Liver (tissue), 9 donors: ENCODE data around the gene TCF12. TPM values are rescaled to one million over a fixed set of nuclear protein-coding genes. Genes with fewer than 3 reads are reported as not detected.

Experiments used
- DNase-seq: peaks from one replicate; pipeline ENCODE4 v3.0.0-alpha.2; 2017; ENCODE audit warnings: low spot score
- H3K27ac ChIP-seq, 2 donors: one replicate each; pipeline ENCODE4 v1.7.0; 2013; ENCODE audit warnings: inconsistent platforms in 2 of 2, low read length in 2 of 2, control low read depth in 1 of 2, low read depth in 1 of 2, mild to moderate bottlenecking in 1 of 2
- H3K27me3 ChIP-seq, 4 donors: one replicate each; pipeline versions ENCODE4 v1.6.1 to v1.7.0; 2013; ENCODE audit warnings: low read length in 3 of 4, inconsistent platforms in 1 of 4, mild to moderate bottlenecking in 1 of 4, moderate library complexity in 1 of 4; ENCODE audit not compliant: control insufficient read depth in 4 of 4, insufficient read depth in 4 of 4
- H3K36me3 ChIP-seq, 4 donors: one replicate each; pipeline versions ENCODE4 v1.6.1 to v1.7.0; 2013; ENCODE audit warnings: low read length in 3 of 4, mild to moderate bottlenecking in 3 of 4, low read depth in 1 of 4, moderate library complexity in 1 of 4; ENCODE audit not compliant: control insufficient read depth in 4 of 4, insufficient read depth in 3 of 4
- H3K4me1 ChIP-seq, 4 donors: one replicate each; pipeline versions ENCODE4 v1.6.1 to v1.7.0; 2013; ENCODE audit warnings: low read length in 3 of 4, mild to moderate bottlenecking in 3 of 4, moderate library complexity in 1 of 4; ENCODE audit not compliant: control insufficient read depth in 4 of 4, insufficient read depth in 4 of 4
- H3K4me3 ChIP-seq, 3 donors: one replicate each; pipeline versions ENCODE4 v1.6.1 to v1.7.0; 2013; ENCODE audit warnings: low read length in 3 of 3, control low read depth in 1 of 3, low read depth in 1 of 3, mild to moderate bottlenecking in 1 of 3
- H3K9ac ChIP-seq, 2 donors: one replicate each; pipeline ENCODE4 v1.7.0; 2013; ENCODE audit warnings: low read length in 2 of 2, mild to moderate bottlenecking in 2 of 2, moderate library complexity in 2 of 2, control low read depth in 1 of 2, low read depth in 1 of 2
- H3K9me3 ChIP-seq, 4 donors: one replicate each; pipeline versions ENCODE4 v1.6.1 to v1.7.0; 2013; ENCODE audit warnings: low read length in 3 of 4; ENCODE audit not compliant: control insufficient read depth in 4 of 4
- CTCF ChIP-seq: fragments of 150-350 bp; IDR thresholded peaks from 2 replicates; pipeline ENCODE4 v1.5.1; 2017; ENCODE audit warnings: improper control_type of control experiment, low read depth, low read length; ENCODE audit not compliant: missing input control
- EGR1 ChIP-seq, 2 donors: IDR thresholded peaks; 2 replicates each; pipeline ENCODE4 v1.6.1; 2016 to 2018; ENCODE audit warnings: antibody characterized with exemption in 2 of 2, low read depth in 2 of 2
- FOXA1 ChIP-seq: IDR thresholded peaks from 2 replicates; pipeline ENCODE4 v1.6.1; 2016; ENCODE audit warnings: antibody characterized with exemption
- FOXA2 ChIP-seq: IDR thresholded peaks from 2 replicates; pipeline ENCODE4 v1.6.1; 2016; ENCODE audit warnings: antibody characterized with exemption
- GABPA ChIP-seq, 2 donors: IDR thresholded peaks in 1 of 2; conservative IDR thresholded peaks in 1 of 2; 2 replicates each; pipeline ENCODE4 v1.6.1; 2016; ENCODE audit warnings: antibody characterized with exemption in 2 of 2, mild to moderate bottlenecking in 1 of 2, moderate library complexity in 1 of 2
- HNF4A ChIP-seq, 2 donors: conservative IDR thresholded peaks; 2 replicates each; pipeline ENCODE4 v1.6.1; 2016; ENCODE audit warnings: antibody characterized with exemption in 2 of 2, mild to moderate bottlenecking in 2 of 2
- HNF4G ChIP-seq: IDR thresholded peaks from 2 replicates; pipeline ENCODE4 v1.6.1; 2016; ENCODE audit warnings: antibody characterized with exemption
- JUND ChIP-seq, 2 donors: IDR thresholded peaks; 2 replicates each; pipeline ENCODE4 v1.6.1; 2016; ENCODE audit warnings: antibody characterized with exemption in 2 of 2
- MAX ChIP-seq: IDR thresholded peaks from 2 replicates; pipeline ENCODE4 v1.6.1; 2016; ENCODE audit warnings: antibody characterized with exemption
- NR2F2 ChIP-seq: IDR thresholded peaks from 2 replicates; pipeline ENCODE4 v1.6.1; 2016; ENCODE audit warnings: antibody characterized with exemption
- RAD21 ChIP-seq, 2 donors: IDR thresholded peaks; 2 replicates each; pipeline ENCODE4 v1.6.1; 2016; ENCODE audit warnings: antibody characterized with exemption in 2 of 2, mild to moderate bottlenecking in 2 of 2
- RXRA ChIP-seq, 2 donors: IDR thresholded peaks; 2 replicates each; pipeline ENCODE4 v1.6.1; 2017 to 2018; ENCODE audit warnings: antibody characterized with exemption in 2 of 2, mild to moderate bottlenecking in 1 of 2
- SP1 ChIP-seq: IDR thresholded peaks from 2 replicates; pipeline ENCODE4 v1.6.1; 2018; ENCODE audit warnings: antibody characterized with exemption, mild to moderate bottlenecking
- TAF1 ChIP-seq: conservative IDR thresholded peaks from 2 replicates; pipeline ENCODE4 v1.6.1; 2016; ENCODE audit warnings: antibody characterized with exemption, mild to moderate bottlenecking
- YY1 ChIP-seq: IDR thresholded peaks from 2 replicates; pipeline ENCODE4 v1.6.1; 2016; ENCODE audit warnings: antibody characterized with exemption, mild to moderate bottlenecking
- ZBTB33 ChIP-seq: IDR thresholded peaks from 2 replicates; pipeline ENCODE4 v1.6.1; 2016; ENCODE audit warnings: antibody characterized with exemption
- WGBS: extraction: QIAGEN DNeasy Blood & Tissue Kit; methylation state at CpG from one replicate; pipeline ENCODE4 v1.1.7; 2013; 5-methylcytosine and 5-hydroxymethylcytosine counted together
- polyA plus RNA-seq, 2 donors: library from polyadenylated mRNA; stranded (reverse) in 1 of 2; unstranded in 1 of 2; fragments of 200-250 nt in 1 of 2; fragments of >200 nt in 1 of 2; fragmentation: Nextera tagmentation in 1 of 2; extraction: Ambion mirVana in 1 of 2; gene quantifications; one replicate each; pipeline versions ENCODE4 v1.2.1 to v1.2.3, GENCODE V29; 2013 to 2015
- total RNA-seq, 2 donors: library from RNA; depleted of rRNA; stranded (reverse); fragments of >200 nt; gene quantifications; one replicate each; pipeline ENCODE4 v1.2.3, GENCODE V29; 2014
- TF ChIP-seq, protein P1 (sequence below): IDR thresholded peaks from 2 replicates; pipeline ENCODE4 v1.6.1; 2016; ENCODE audit warnings: antibody characterized with exemption, mild to moderate bottlenecking
- TF ChIP-seq, protein P2 (sequence below): IDR thresholded peaks from 2 replicates; pipeline ENCODE4 v1.6.1; 2016; ENCODE audit warnings: antibody characterized with exemption
- donor health status: healthy.
- donor health status: healthy.
- donor health status: healthy.
- donor health status: healthy.
- donor health status: healthy.

TCF12 gene
- total and polyA plus RNA-seq, 4 donors: 8.7 to 38.3 (median 22.3) TPM

GRCh38 chr15:56972426-56972825 is 54.0 kb downstream of the TCF12 start:
- H3K9ac ChIP-seq: no peak overlapping the region
- no peaks in the 10 kb centered on the region for H3K27me3 ChIP-seq
- H3K4me3 ChIP-seq: no peak overlapping the region
- H3K36me3 ChIP-seq: no peaks in the 10 kb centered on the region
- H3K4me1 ChIP-seq: peaks cover 0 to 9% (median 4%) of the 10 kb centered on the region in 4 donors
- WGBS: 72% methylated on average over 1 of the region's 1 CpG
- no peak overlapping the region for H3K27ac ChIP-seq
- no peak for TF ChIP-seq HNF4G
- TF ChIP-seq EGR1 (IDR thresholded peaks at IDR 0.05; ENCODE audit: low read depth in 2 of 2): no peak
- no peak for TF ChIP-seq TAF1
- TF ChIP-seq HNF4A (conservative IDR thresholded peaks at IDR 0.05): no peak
- TF ChIP-seq MAX: no peak
- no peak for TF ChIP-seq CTCF
- TF ChIP-seq SP1: no peak
- no peak for TF ChIP-seq NR2F2
- TF ChIP-seq JUND (IDR thresholded peaks at IDR 0.05): no peak
- no peak for TF ChIP-seq ZBTB33
- TF ChIP-seq RAD21 (IDR thresholded peaks at IDR 0.05): no peak
- TF ChIP-seq FOXA1: no peak
- no peak for TF ChIP-seq FOXA2
- TF ChIP-seq GABPA (IDR thresholded peaks at IDR 0.05 in 1 of 2, conservative IDR thresholded peaks at IDR 0.05 in 1 of 2): no peak
- TF ChIP-seq YY1: no peak
- TF ChIP-seq, protein P1, sequence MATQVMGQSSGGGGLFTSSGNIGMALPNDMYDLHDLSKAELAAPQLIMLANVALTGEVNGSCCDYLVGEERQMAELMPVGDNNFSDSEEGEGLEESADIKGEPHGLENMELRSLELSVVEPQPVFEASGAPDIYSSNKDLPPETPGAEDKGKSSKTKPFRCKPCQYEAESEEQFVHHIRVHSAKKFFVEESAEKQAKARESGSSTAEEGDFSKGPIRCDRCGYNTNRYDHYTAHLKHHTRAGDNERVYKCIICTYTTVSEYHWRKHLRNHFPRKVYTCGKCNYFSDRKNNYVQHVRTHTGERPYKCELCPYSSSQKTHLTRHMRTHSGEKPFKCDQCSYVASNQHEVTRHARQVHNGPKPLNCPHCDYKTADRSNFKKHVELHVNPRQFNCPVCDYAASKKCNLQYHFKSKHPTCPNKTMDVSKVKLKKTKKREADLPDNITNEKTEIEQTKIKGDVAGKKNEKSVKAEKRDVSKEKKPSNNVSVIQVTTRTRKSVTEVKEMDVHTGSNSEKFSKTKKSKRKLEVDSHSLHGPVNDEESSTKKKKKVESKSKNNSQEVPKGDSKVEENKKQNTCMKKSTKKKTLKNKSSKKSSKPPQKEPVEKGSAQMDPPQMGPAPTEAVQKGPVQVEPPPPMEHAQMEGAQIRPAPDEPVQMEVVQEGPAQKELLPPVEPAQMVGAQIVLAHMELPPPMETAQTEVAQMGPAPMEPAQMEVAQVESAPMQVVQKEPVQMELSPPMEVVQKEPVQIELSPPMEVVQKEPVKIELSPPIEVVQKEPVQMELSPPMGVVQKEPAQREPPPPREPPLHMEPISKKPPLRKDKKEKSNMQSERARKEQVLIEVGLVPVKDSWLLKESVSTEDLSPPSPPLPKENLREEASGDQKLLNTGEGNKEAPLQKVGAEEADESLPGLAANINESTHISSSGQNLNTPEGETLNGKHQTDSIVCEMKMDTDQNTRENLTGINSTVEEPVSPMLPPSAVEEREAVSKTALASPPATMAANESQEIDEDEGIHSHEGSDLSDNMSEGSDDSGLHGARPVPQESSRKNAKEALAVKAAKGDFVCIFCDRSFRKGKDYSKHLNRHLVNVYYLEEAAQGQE: no peak
- no peak for TF ChIP-seq RXRA (IDR thresholded peaks at IDR 0.05)
- DNase-seq: no peak
- H3K9me3 ChIP-seq: no peaks in the 10 kb centered on the region

- Histone ChIP-seq H3K4me3 (no peak overlapping the region), H3K27ac (no peak overlapping the region), H3K27me3 (no peaks in the 10 kb centered on the region), H3K9me3 (no peaks in the 10 kb centered on the region), H3K9ac (no peak overlapping the region), H3K4me1 (peaks cover 0 to 6% (median 3%) of the 10 kb centered on the region in 4 donors), H3K36me3 (no peaks in the 10 kb centered on the region)
- WGBS: 89% methylated on average over 1 of the region's 1 CpG
- DNase-seq: no peak
- TF ChIP-seq TAF1 (no peak), CTCF (no peak), SP1 (no peak), NR2F2 (no peak), GABPA (IDR thresholded peaks at IDR 0.05 in 1 of 2, conservative IDR thresholded peaks at IDR 0.05 in 1 of 2) (no peak), HNF4G (no peak), YY1 (no peak), ZBTB33 (no peak), RXRA (IDR thresholded peaks at IDR 0.05) (no peak), MAX (no peak)
- TF ChIP-seq, protein P2, sequence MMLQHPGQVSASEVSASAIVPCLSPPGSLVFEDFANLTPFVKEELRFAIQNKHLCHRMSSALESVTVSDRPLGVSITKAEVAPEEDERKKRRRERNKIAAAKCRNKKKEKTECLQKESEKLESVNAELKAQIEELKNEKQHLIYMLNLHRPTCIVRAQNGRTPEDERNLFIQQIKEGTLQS: no peak
Observed at GRCh38 chr15:56973463-56973862, 55.0 kb downstream of the TCF12 start.
